ENCODE measurements around the gene DHX35. TPM values are rescaled to one million over a fixed set of nuclear protein-coding genes. Genes with fewer than 3 reads are reported as not detected.

Gene DHX35
- polyA plus RNA-seq, 3 donors, result 1.6 to 11.2 (median 2.7) TPM

DNA sequence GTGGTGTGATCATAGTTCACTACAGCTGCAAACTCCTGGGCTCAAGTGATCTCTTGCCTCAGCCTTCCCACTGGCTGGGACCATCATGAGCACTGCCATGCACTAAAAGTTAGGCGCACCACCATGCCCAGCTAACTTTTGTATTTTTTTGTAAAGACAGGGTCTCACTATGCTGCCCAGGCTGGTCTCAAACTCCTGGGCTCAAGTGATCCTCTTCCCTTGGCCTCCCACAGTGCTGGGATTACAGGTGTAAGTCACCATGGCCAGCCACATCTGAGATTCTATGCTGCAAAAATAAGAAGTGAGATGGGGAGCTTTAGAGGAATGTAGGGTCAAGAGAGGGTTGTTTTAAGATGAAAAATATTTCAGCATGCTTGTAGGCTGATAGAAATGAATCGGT is 37.4 kb upstream of the DHX35 start:
- TF ChIP-seq, protein P1, sequence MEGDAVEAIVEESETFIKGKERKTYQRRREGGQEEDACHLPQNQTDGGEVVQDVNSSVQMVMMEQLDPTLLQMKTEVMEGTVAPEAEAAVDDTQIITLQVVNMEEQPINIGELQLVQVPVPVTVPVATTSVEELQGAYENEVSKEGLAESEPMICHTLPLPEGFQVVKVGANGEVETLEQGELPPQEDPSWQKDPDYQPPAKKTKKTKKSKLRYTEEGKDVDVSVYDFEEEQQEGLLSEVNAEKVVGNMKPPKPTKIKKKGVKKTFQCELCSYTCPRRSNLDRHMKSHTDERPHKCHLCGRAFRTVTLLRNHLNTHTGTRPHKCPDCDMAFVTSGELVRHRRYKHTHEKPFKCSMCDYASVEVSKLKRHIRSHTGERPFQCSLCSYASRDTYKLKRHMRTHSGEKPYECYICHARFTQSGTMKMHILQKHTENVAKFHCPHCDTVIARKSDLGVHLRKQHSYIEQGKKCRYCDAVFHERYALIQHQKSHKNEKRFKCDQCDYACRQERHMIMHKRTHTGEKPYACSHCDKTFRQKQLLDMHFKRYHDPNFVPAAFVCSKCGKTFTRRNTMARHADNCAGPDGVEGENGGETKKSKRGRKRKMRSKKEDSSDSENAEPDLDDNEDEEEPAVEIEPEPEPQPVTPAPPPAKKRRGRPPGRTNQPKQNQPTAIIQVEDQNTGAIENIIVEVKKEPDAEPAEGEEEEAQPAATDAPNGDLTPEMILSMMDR (IDR thresholded peaks at IDR 0.05), result no peak
- H2AFZ ChIP-seq (ENCODE audit: insufficient read depth, low read depth, low read length, poor library complexity, severe bottlenecking), result no peak overlapping the region
- Mint-ChIP-seq H3K27me3 (ENCODE audit: low read depth in 3 of 3) (no peaks in the 10 kb centered on the region), H3K27ac (peak overlapping the region in 2 of 7 donors; percentile 0 to 20), H3K9me3 (peaks cover 0 to 5% (median 0%) of the 10 kb centered on the region in 7 donors), H3K4me1 (peaks cover 28% of the 10 kb centered on the region), H3K4me3 (no peak overlapping the region), H3K36me3 (peaks cover 0 to 6% of the 10 kb centered on the region in 2 donors)
- H3K4me1 ChIP-seq (ENCODE audit: control insufficient read depth in 1 of 2, insufficient read depth in 2 of 2, low read length in 2 of 2), result peaks cover 25 to 31% of the 10 kb centered on the region in 2 donors
- H3K4me3 ChIP-seq (replicated peaks in 1 of 3; ENCODE audit: low read depth in 2 of 3, low read length in 3 of 3), result no peak overlapping the region
- H3K9ac ChIP-seq (ENCODE audit: insufficient read depth, low read length, poor library complexity, severe bottlenecking), result no peak overlapping the region
- H3K9me3 ChIP-seq (replicated peaks in 1 of 2; ENCODE audit: control insufficient read depth in 1 of 2, insufficient read depth in 1 of 2, low read length in 2 of 2), result no peaks in the 10 kb centered on the region
- peaks cover 32% of the 10 kb centered on the region for H3K79me2 ChIP-seq (ENCODE audit: insufficient read depth, low read length)
- H3K27ac ChIP-seq (ENCODE audit: low read depth in 1 of 2, low read length in 2 of 2), result no peak overlapping the region
- WGBS (ENCODE audit: insufficient coverage), result 96% methylated on average over 2 of the region's 2 CpGs
- H3K4me2 ChIP-seq (replicated peaks; ENCODE audit: extremely low read depth, low read length, poor library complexity, severe bottlenecking), result no peak overlapping the region
- peaks cover 0 to 1% of the 10 kb centered on the region in 2 donors for H3K36me3 ChIP-seq (replicated peaks in 1 of 2; ENCODE audit: control insufficient read depth in 1 of 2, insufficient read depth in 2 of 2, low read length in 2 of 2)
- DNase-seq, result no peak
- no peaks in the 10 kb centered on the region for H3K27me3 ChIP-seq (ENCODE audit: control insufficient read depth in 2 of 2, insufficient read depth in 2 of 2, low read length in 2 of 2)
- intact Hi-C loops (cut with micrococcal nuclease), result loop anchor here in 1 of 2 donors (5.0 kb wide), 1 partner anchor 38 kb away; the partner anchor contains the start of gene DHX35
- H4K20me1 ChIP-seq (ENCODE audit: insufficient read depth, low read length), result no peaks in the 10 kb centered on the region

DNA sequence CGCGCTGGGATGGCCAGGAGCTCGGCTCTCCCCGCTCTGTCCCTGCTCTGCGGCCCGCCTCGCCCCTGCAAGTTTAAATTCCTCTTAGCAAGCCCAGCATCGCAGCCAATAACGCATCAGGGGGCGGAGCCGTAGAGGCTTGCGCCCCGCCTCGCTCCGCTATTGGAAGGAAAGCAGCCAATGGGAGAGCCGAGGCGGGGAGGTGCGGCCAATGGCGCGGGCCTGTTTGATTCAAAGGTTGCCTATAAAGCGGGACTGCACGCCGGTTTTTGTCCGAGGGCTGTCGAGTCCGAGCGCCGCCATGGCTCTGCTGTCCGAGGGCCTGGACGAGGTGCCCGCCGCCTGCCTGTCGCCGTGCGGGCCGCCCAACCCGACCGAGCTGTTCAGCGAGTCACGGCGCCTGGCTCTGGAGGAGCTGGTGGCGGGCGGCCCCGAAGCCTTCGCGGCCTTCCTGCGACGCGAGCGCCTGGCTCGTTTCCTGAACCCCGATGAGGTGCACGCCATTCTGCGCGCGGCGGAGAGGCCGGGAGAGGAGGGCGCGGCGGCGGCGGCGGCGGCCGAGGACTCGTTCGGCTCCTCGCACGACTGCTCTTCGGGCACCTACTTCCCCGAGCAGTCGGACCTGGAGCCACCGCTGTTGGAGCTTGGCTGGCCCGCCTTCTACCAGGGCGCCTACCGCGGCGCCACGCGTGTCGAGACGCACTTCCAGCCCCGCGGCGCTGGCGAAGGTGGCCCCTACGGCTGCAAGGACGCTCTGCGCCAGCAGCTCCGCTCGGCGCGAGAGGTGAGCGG is 35.8 kb upstream of the DHX35 start, which contains the start of gene FAM83D:
Gene FAM83D, plus strand, starts transcription at position 276 of the 792 bp plus-strand sequence. Its CDS starts 26 bp downstream, at position 302.
- Histone ChIP-seq H3K9me3 (replicated peaks in 1 of 2; ENCODE audit: control insufficient read depth in 1 of 2, insufficient read depth in 1 of 2, low read length in 2 of 2) (no peaks in the 10 kb centered on the region), H4K20me1 (ENCODE audit: insufficient read depth, low read length) (no peaks in the 10 kb centered on the region), H3K36me3 (replicated peaks in 1 of 2; ENCODE audit: control insufficient read depth in 1 of 2, insufficient read depth in 2 of 2, low read length in 2 of 2) (peaks cover 0 to 5% of the 10 kb centered on the region in 2 donors), H3K4me3 (replicated peaks in 1 of 3; ENCODE audit: low read depth in 2 of 3, low read length in 3 of 3) (peak within 1 kb of the TSS; percentile 37 to 86 (median 80)), H3K4me1 (ENCODE audit: control insufficient read depth in 1 of 2, insufficient read depth in 2 of 2, low read length in 2 of 2) (peaks cover 25 to 31% of the 10 kb centered on the region in 2 donors), H3K79me2 (ENCODE audit: insufficient read depth, low read length) (peaks cover 48% of the 10 kb centered on the region), H3K9ac (ENCODE audit: insufficient read depth, low read length, poor library complexity, severe bottlenecking) (peak within 1 kb of the TSS; percentile 66), H2AFZ (ENCODE audit: insufficient read depth, low read depth, low read length, poor library complexity, severe bottlenecking) (peak within 1 kb of the TSS; percentile 85), H3K4me2 (replicated peaks; ENCODE audit: extremely low read depth, low read length, poor library complexity, severe bottlenecking) (peak within 1 kb of the TSS; percentile 99), H3K27ac (ENCODE audit: low read depth in 1 of 2, low read length in 2 of 2) (no peak within 1 kb of the TSS), H3K27me3 (ENCODE audit: control insufficient read depth in 2 of 2, insufficient read depth in 2 of 2, low read length in 2 of 2) (no peaks in the 10 kb centered on the region)
- intact Hi-C loops (cut with micrococcal nuclease), result loop anchor here (2.0 to 5.0 kb wide), 2 partner anchors 36 kb away; partner anchors contain the start of gene DHX35 (in 2 of the 2)
- Mint-ChIP-seq H3K36me3 (peaks cover 5 to 8% of the 10 kb centered on the region in 2 donors), H3K9me3 (peaks cover 0 to 5% (median 0%) of the 10 kb centered on the region in 7 donors), H3K27ac (peak within 1 kb of the TSS in 4 of 7 donors; percentile 25 to 63 (median 47)), H3K4me3 (peak within 1 kb of the TSS; percentile 78 to 87), H3K27me3 (ENCODE audit: low read depth in 3 of 3) (no peaks in the 10 kb centered on the region), H3K4me1 (peaks cover 39% of the 10 kb centered on the region)
- DNase-seq, result peak; percentile 92 to 97 (median 96)
- WGBS (ENCODE audit: insufficient coverage), result under 1% methylated on average over 95 of the region's 95 CpGs
- TF ChIP-seq, protein P1 (IDR thresholded peaks at IDR 0.05), result peak; percentile 24

Measured in CD14-positive monocyte (primary cell).